H9 (cell line): ENCODE data around the gene CDH3. TPM values are rescaled to one million over a fixed set of nuclear protein-coding genes. Genes with fewer than 3 reads are reported as not detected.

ENCODE experiments used
- DNase-seq: peaks from one replicate; pipeline ENCODE4 v3.0.0-alpha.2; 2017
- H2AFZ ChIP-seq: one replicate; pipeline ENCODE4 v1.6.1; 2013; ENCODE audit warnings: mild to moderate bottlenecking, low read length, control low read depth, moderate library complexity
- H2AK5ac ChIP-seq: 2 replicates; pipeline ENCODE4 v1.6.1; 2013; ENCODE audit warnings: low read length, control low read depth, mixed read lengths; ENCODE audit not compliant: insufficient read length
- H2BK120ac ChIP-seq: one replicate; pipeline ENCODE4 v1.6.1; 2013; ENCODE audit warnings: low read depth, mild to moderate bottlenecking, low read length, control low read depth, inconsistent platforms; ENCODE audit not compliant: poor library complexity, severe bottlenecking
- H2BK12ac ChIP-seq: 2 replicates; pipeline ENCODE4 v1.6.1; 2013; ENCODE audit warnings: low read length, control low read depth, mixed read lengths, low read depth; ENCODE audit not compliant: insufficient read length
- H2BK15ac ChIP-seq: 2 replicates; pipeline ENCODE4 v1.6.1; 2013; ENCODE audit warnings: low read depth, low read length, control low read depth
- H2BK20ac ChIP-seq: one replicate; pipeline ENCODE4 v1.6.1; 2013; ENCODE audit warnings: low read depth, mild to moderate bottlenecking, low read length, control low read depth, inconsistent platforms; ENCODE audit not compliant: poor library complexity, severe bottlenecking
- H2BK5ac ChIP-seq: 2 replicates; pipeline ENCODE4 v1.6.1; 2013; ENCODE audit warnings: low read length, control low read depth, mixed read lengths; ENCODE audit not compliant: insufficient read length
- H3K14ac ChIP-seq: 2 replicates; pipeline ENCODE4 v1.6.1; 2013; ENCODE audit warnings: low read length, control low read depth; ENCODE audit not compliant: insufficient read depth
- H3K18ac ChIP-seq: 2 replicates; pipeline ENCODE4 v1.6.1; 2013; ENCODE audit warnings: low read depth, mild to moderate bottlenecking, mixed read lengths, low read length, control low read depth; ENCODE audit not compliant: insufficient read length
- H3K23ac ChIP-seq: 2 replicates; pipeline ENCODE4 v1.6.1; 2013; ENCODE audit warnings: low read length, control low read depth, mixed read lengths, low read depth; ENCODE audit not compliant: insufficient read length
- H3K23me2 ChIP-seq: 2 replicates; pipeline ENCODE4 v1.6.1; 2013; ENCODE audit warnings: low read depth, mild to moderate bottlenecking, mixed read lengths, low read length, control low read depth; ENCODE audit not compliant: insufficient read length, poor library complexity, severe bottlenecking
- H3K27ac ChIP-seq: 2 replicates; pipeline ENCODE4 v1.5.1; 2013; ENCODE audit warnings: low read length, control low read depth, mixed read lengths, low read depth; ENCODE audit not compliant: insufficient read length
- H3K27me3 ChIP-seq: 2 replicates; pipeline ENCODE4 v1.6.1; 2013; ENCODE audit warnings: low read length, control low read depth, inconsistent platforms; ENCODE audit not compliant: insufficient read depth
- H3K4ac ChIP-seq: 2 replicates; pipeline ENCODE4 v1.6.1; 2013; ENCODE audit warnings: low read depth, mild to moderate bottlenecking, control low read depth, inconsistent platforms, low read length, moderate library complexity
- H3K4me1 ChIP-seq: 2 replicates; pipeline ENCODE4 v1.6.1; 2013; ENCODE audit warnings: low read length, control low read depth, inconsistent platforms; ENCODE audit not compliant: insufficient read depth
- H3K4me2 ChIP-seq: 2 replicates; pipeline ENCODE4 v1.6.1; 2013; ENCODE audit warnings: low read length, control low read depth, mixed read lengths; ENCODE audit not compliant: insufficient read length, insufficient read depth
- H3K56ac ChIP-seq: 2 replicates; pipeline ENCODE4 v1.6.1; 2013; ENCODE audit warnings: low read depth, mild to moderate bottlenecking, mixed read lengths, low read length, control low read depth; ENCODE audit not compliant: insufficient read length
- H3K79me1 ChIP-seq: 2 replicates; pipeline ENCODE4 v1.6.1; 2013; ENCODE audit warnings: low read depth, mild to moderate bottlenecking, moderate library complexity, low read length, control low read depth, inconsistent platforms; ENCODE audit not compliant: insufficient read depth, poor library complexity, severe bottlenecking
- H3K79me2 ChIP-seq: 2 replicates; pipeline ENCODE4 v1.6.1; 2013; ENCODE audit warnings: low read length, control low read depth, inconsistent platforms; ENCODE audit not compliant: insufficient read depth
- H3K9ac ChIP-seq: 2 replicates; pipeline ENCODE4 v1.6.1; 2013; ENCODE audit warnings: low read length, control low read depth, mixed read lengths; ENCODE audit not compliant: insufficient read length; ENCODE audit errors: extremely low read depth
- H3K9me3 ChIP-seq: one replicate; pipeline ENCODE4 v1.6.1; 2013; ENCODE audit warnings: low read depth, low read length, inconsistent platforms; ENCODE audit not compliant: control insufficient read depth
- H3T11ph ChIP-seq: one replicate; pipeline ENCODE4 v1.6.1; 2013; ENCODE audit warnings: mild to moderate bottlenecking, low read length, control low read depth, inconsistent platforms
- H4K20me1 ChIP-seq: one replicate; pipeline ENCODE4 v1.6.1; 2013; ENCODE audit not compliant: control insufficient read depth, insufficient read length, insufficient read depth
- H4K5ac ChIP-seq: 2 replicates; pipeline ENCODE4 v1.6.1; 2013; ENCODE audit warnings: low read depth, mild to moderate bottlenecking, mixed read lengths, low read length, control low read depth; ENCODE audit not compliant: insufficient read length
- H4K8ac ChIP-seq: replicated peaks from 2 replicates; pipeline ENCODE4 v1.6.1; 2013; ENCODE audit warnings: low read length, control low read depth, mixed read lengths, low read depth; ENCODE audit not compliant: insufficient read length
- H4K91ac ChIP-seq: 2 replicates; pipeline ENCODE4 v1.6.1; 2013; ENCODE audit warnings: low read depth, mild to moderate bottlenecking, moderate library complexity, mixed read lengths, low read length, control low read depth; ENCODE audit not compliant: insufficient read length
- H3K27ac Mint-ChIP-seq, 3 experiments: 2 replicates in 2 of 3; 3 replicates in 1 of 3; pipeline ENCODE4 v1.8.0; 2020 to 2021; ENCODE audit warnings: mixed read lengths in 3 of 3, mild to moderate bottlenecking in 1 of 3, moderate library complexity in 1 of 3
- H3K27me3 Mint-ChIP-seq: 2 replicates; pipeline ENCODE4 v1.8.0; 2021; ENCODE audit warnings: low read depth, mild to moderate bottlenecking, moderate library complexity, mixed read lengths
- H3K36me3 Mint-ChIP-seq, 3 experiments: 2 replicates in 2 of 3; 3 replicates in 1 of 3; pipeline ENCODE4 v1.8.0; 2020 to 2021; ENCODE audit warnings: low read depth in 3 of 3, mixed read lengths in 3 of 3; ENCODE audit not compliant: insufficient read depth in 1 of 3
- H3K4me1 Mint-ChIP-seq, 2 experiments: 2 replicates each; pipeline ENCODE4 v1.8.0; 2020; ENCODE audit warnings: mixed read lengths in 2 of 2
- H3K4me3 Mint-ChIP-seq, 2 experiments: 2 replicates in 1 of 2; 3 replicates in 1 of 2; pipeline ENCODE4 v1.8.0; 2020 to 2021; ENCODE audit warnings: mild to moderate bottlenecking in 2 of 2, mixed read lengths in 2 of 2, moderate library complexity in 1 of 2
- H3K9me3 Mint-ChIP-seq, 2 experiments: 2 replicates in 1 of 2; 3 replicates in 1 of 2; pipeline ENCODE4 v1.8.0; 2020; ENCODE audit warnings: mild to moderate bottlenecking in 2 of 2, mixed read lengths in 2 of 2, moderate library complexity in 1 of 2
- WGBS: extraction: QIAGEN DNeasy Blood & Tissue Kit; methylation state at CpG from one replicate; pipeline ENCODE4 v1.1.7; 2013; ENCODE audit warnings: missing lambda C conversion rate, low lambda C conversion rate, mixed read lengths; ENCODE audit not compliant: insufficient read length; ENCODE audit errors: extremely low coverage; 5-methylcytosine and 5-hydroxymethylcytosine counted together
- total RNA-seq: library from RNA; stranded (reverse); gene quantifications from 2 replicates; pipeline ENCODE4 v1.2.1, GENCODE V29; 2021
- TF ChIP-seq, protein P1 (sequence below): fragments of 200-600 bp; sonication (generic); conservative IDR thresholded peaks from 3 replicates; pipeline ENCODE4 v1.8.0; 2021; ENCODE audit warnings: antibody characterized with exemption, mild to moderate bottlenecking

The CDH3 gene
- total RNA-seq, 1 experiment from 2014 or later: 97.2 TPM

DNA sequence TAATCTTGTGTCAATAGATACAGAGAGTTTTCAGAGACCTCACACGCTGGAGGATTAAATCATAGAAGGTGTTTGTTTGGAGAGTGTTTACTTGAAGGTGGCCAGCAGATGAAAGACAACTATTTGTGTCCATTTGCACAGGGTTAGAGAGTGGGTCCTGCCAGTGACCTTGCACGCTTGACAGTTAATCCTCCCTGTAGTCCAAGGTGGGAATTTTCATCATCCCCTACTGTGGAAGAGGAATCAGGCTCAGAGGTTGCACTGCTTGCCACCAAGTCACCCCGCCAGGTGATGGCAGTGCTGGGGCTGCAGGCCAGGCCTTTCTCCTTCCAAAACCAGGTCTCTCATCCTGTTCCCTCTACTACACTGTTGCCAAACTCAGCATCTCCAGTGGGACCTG, 104.3 kb downstream of the CDH3 start:
- H3K36me3 Mint-ChIP-seq: peaks cover 10 to 52% (median 43%) of the 10 kb centered on the region in 3 experiments; a peak in 6 of 7 replicates
- Histone ChIP-seq H2AFZ (no peak overlapping the region), H2BK15ac (no peak overlapping the region), H2BK5ac (no peak overlapping the region), H3K27me3 (no peaks in the 10 kb centered on the region), H4K5ac (no peak overlapping the region), H4K20me1 (no peaks in the 10 kb centered on the region), H3K4me2 (no peak overlapping the region), H3K9me3 (no peaks in the 10 kb centered on the region), H3K56ac (no peak overlapping the region), H4K8ac (no peak overlapping the region), H3K14ac (no peak overlapping the region), H3K4ac (no peak overlapping the region), H3K4me1 (peaks cover 6% of the 10 kb centered on the region; the same call in 1 of the 2 replicates), H2BK12ac (no peak overlapping the region), H4K91ac (no peak overlapping the region), H2AK5ac (no peak overlapping the region), H2BK120ac (no peak overlapping the region), H3K9ac (no peak overlapping the region), H3K27ac (no peak overlapping the region), H3K79me1 (no peaks in the 10 kb centered on the region), H3K18ac (no peak overlapping the region), H3T11ph (no peak overlapping the region), H3K79me2 (peaks cover 7% of the 10 kb centered on the region; the same call in 1 of the 2 replicates), H3K23me2 (peaks cover 2% of the 10 kb centered on the region), H2BK20ac (no peak overlapping the region), H3K23ac (no peak overlapping the region)
- H3K4me1 Mint-ChIP-seq: peaks cover 51 to 61% of the 10 kb centered on the region in 2 experiments
- peak; percentile 64 for DNase-seq
- peak overlapping the region in 1 of 3 experiments; percentile 96; a peak in 4 of 7 replicates for H3K27ac Mint-ChIP-seq
- no CpG with 5 or more reads among the region's 3 CpGs for WGBS
- no peaks in the 10 kb centered on the region; a peak in 1 of 5 replicates for H3K9me3 Mint-ChIP-seq
- H3K4me3 Mint-ChIP-seq: no peak overlapping the region; a peak in 1 of 5 replicates
- no peaks in the 10 kb centered on the region; the same call in 1 of the 2 replicates for H3K27me3 Mint-ChIP-seq
- TF ChIP-seq, protein P1, sequence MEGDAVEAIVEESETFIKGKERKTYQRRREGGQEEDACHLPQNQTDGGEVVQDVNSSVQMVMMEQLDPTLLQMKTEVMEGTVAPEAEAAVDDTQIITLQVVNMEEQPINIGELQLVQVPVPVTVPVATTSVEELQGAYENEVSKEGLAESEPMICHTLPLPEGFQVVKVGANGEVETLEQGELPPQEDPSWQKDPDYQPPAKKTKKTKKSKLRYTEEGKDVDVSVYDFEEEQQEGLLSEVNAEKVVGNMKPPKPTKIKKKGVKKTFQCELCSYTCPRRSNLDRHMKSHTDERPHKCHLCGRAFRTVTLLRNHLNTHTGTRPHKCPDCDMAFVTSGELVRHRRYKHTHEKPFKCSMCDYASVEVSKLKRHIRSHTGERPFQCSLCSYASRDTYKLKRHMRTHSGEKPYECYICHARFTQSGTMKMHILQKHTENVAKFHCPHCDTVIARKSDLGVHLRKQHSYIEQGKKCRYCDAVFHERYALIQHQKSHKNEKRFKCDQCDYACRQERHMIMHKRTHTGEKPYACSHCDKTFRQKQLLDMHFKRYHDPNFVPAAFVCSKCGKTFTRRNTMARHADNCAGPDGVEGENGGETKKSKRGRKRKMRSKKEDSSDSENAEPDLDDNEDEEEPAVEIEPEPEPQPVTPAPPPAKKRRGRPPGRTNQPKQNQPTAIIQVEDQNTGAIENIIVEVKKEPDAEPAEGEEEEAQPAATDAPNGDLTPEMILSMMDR: peak; percentile 60

Other genes starting within 250 kb of the CDH3 start
- gene SMPD3, start 196.8 kb upstream of the CDH3 start, total RNA-seq: 0.70 and 0.94 TPM in 2 replicates
- 12.8 and 14.8 TPM in 2 replicates for gene ZFP90, start 106.0 kb upstream of the CDH3 start, total RNA-seq
- 202 and 237 TPM in 2 replicates for gene CDH1, start 92.0 kb downstream of the CDH3 start, total RNA-seq
- 12.0 and 12.5 TPM in 2 replicates for gene TANGO6, start 198.2 kb downstream of the CDH3 start, total RNA-seq